GM23338 (cell line): ENCODE results near the gene WDR5B. TPM values are rescaled to one million over a fixed set of nuclear protein-coding genes. Genes with fewer than 3 reads are reported as not detected.

Source experiments
- ATAC-seq: fragments of 200-7000 bp; cut with Tn5 transposase; 3 replicates; pipeline ENCODE4 v1.9.1; 2020
- DNase-seq: peaks from one replicate; pipeline ENCODE4 v3.0.0-alpha.2; 2015; ENCODE audit warnings: low spot score
- H2AFZ ChIP-seq: fragments of 200-600 bp; sonication (generic); 2 replicates; pipeline ENCODE4 v1.8.0; 2016; ENCODE audit warnings: antibody characterized with exemption, mild to moderate bottlenecking, moderate library complexity
- H3F3A ChIP-seq: fragments of 200-600 bp; sonication (generic); replicated peaks from 2 replicates; pipeline ENCODE4 v1.8.0; 2017; ENCODE audit warnings: antibody characterized with exemption, mixed run types, low read depth
- H3K27ac ChIP-seq: fragments of 200-600 bp; sonication (generic); 2 replicates; pipeline ENCODE4 v1.6.1; 2016; ENCODE audit warnings: low read depth
- H3K27me3 ChIP-seq: fragments of 200-600 bp; sonication (generic); 2 replicates; pipeline ENCODE4 v1.8.0; 2016; ENCODE audit warnings: mild to moderate bottlenecking, mixed run types, moderate library complexity; ENCODE audit not compliant: insufficient read depth
- H3K36me3 ChIP-seq: fragments of 200-600 bp; sonication (generic); 2 replicates; pipeline ENCODE4 v1.8.0; 2016; ENCODE audit warnings: mild to moderate bottlenecking; ENCODE audit not compliant: insufficient read depth
- H3K4me1 ChIP-seq: fragments of 200-600 bp; sonication (generic); 2 replicates; pipeline ENCODE4 v1.8.0; 2016; ENCODE audit warnings: mild to moderate bottlenecking, moderate library complexity; ENCODE audit not compliant: insufficient read depth
- H3K4me2 ChIP-seq: fragments of 200-600 bp; sonication (generic); 2 replicates; pipeline ENCODE4 v1.7.1; 2017; ENCODE audit warnings: mixed run types
- H3K4me3 ChIP-seq: fragments of 200-600 bp; sonication (generic); 2 replicates; pipeline ENCODE4 v1.6.1; 2016; ENCODE audit warnings: mixed run types
- H3K79me2 ChIP-seq: fragments of 200-600 bp; sonication (generic); replicated peaks from 2 replicates; pipeline ENCODE4 v1.8.0; 2017; ENCODE audit warnings: mild to moderate bottlenecking; ENCODE audit not compliant: insufficient read depth
- H3K9me2 ChIP-seq: fragments of 200-600 bp; sonication (generic); 2 replicates; pipeline ENCODE4 v1.8.0; 2017; ENCODE audit not compliant: insufficient read depth
- H4K20me1 ChIP-seq: fragments of 200-600 bp; sonication (generic); replicated peaks from 2 replicates; pipeline ENCODE4 v1.8.0; 2017; ENCODE audit warnings: mild to moderate bottlenecking; ENCODE audit not compliant: insufficient read depth
- H3K27ac Mint-ChIP-seq: 2 replicates; pipeline ENCODE4 v1.8.0; 2020; ENCODE audit warnings: inconsistent platforms, mild to moderate bottlenecking, moderate library complexity, mixed read lengths
- H3K27me3 Mint-ChIP-seq: 3 replicates; pipeline ENCODE4 v1.8.0; 2022; ENCODE audit warnings: low read depth, mild to moderate bottlenecking, moderate library complexity, mixed read lengths, inconsistent platforms; ENCODE audit not compliant: insufficient read depth, poor library complexity
- H3K36me3 Mint-ChIP-seq: 3 replicates; pipeline ENCODE4 v1.8.0; 2021; ENCODE audit warnings: low read depth, mild to moderate bottlenecking, inconsistent platforms, moderate library complexity, mixed read lengths
- H3K4me1 Mint-ChIP-seq: 3 replicates; pipeline ENCODE4 v1.8.0; 2020; ENCODE audit warnings: mild to moderate bottlenecking, inconsistent platforms, mixed read lengths
- H3K4me3 Mint-ChIP-seq: 3 replicates; pipeline ENCODE4 v1.8.0; 2021; ENCODE audit warnings: moderate library complexity, mild to moderate bottlenecking, inconsistent platforms, mixed read lengths
- H3K9me3 Mint-ChIP-seq: 3 replicates; pipeline ENCODE4 v1.8.0; 2020; ENCODE audit warnings: moderate library complexity, mild to moderate bottlenecking, inconsistent platforms, mixed read lengths
- CREB1 ChIP-seq: fragments of 250-450 bp; sonication (Bioruptor Pico); IDR thresholded peaks from 2 replicates; pipeline ENCODE4 v1.5.0; 2020; ENCODE audit warnings: low read depth, mild to moderate bottlenecking, moderate library complexity
- EZH2 ChIP-seq: fragments of 200-600 bp; sonication (generic); IDR thresholded peaks from one replicate; pipeline ENCODE4 v1.8.0; 2017; ENCODE audit warnings: antibody characterized with exemption, mild to moderate bottlenecking, low read depth; ENCODE audit not compliant: unreplicated experiment
- NANOG ChIP-seq: IDR thresholded peaks from 2 replicates; pipeline ENCODE4 v1.6.1; 2016; ENCODE audit warnings: antibody characterized with exemption, borderline replicate concordance
- POLR2AphosphoS5 ChIP-seq: IDR thresholded peaks from 2 replicates; pipeline ENCODE4 v1.6.1; 2016; ENCODE audit warnings: antibody characterized with exemption, low read depth
- STAT1 ChIP-seq: IDR thresholded peaks from one replicate; pipeline ENCODE4 v1.6.1; 2016; ENCODE audit warnings: antibody characterized with exemption; ENCODE audit not compliant: unreplicated experiment
- ZNF331 ChIP-seq: fragments of 250-450 bp; sonication (Bioruptor Pico); IDR thresholded peaks from 2 replicates; pipeline ENCODE4 v1.5.0; 2020; ENCODE audit warnings: low read depth, mild to moderate bottlenecking, moderate library complexity
- polyA plus RNA-seq: library from polyadenylated mRNA; unstranded; fragments of >200 nt; fragmentation: Nextera tagmentation; extraction: Ambion mirVana; gene quantifications from 2 replicates; pipeline ENCODE4 v1.2.1, GENCODE V29; 2016
- total RNA-seq: library from RNA; depleted of rRNA; stranded (reverse); fragments of >200 nt; shearing (Covaris generic); gene quantifications from 2 replicates; pipeline ENCODE4 v1.2.3, GENCODE V29; 2014
- TF ChIP-seq, protein P1 (sequence below): IDR thresholded peaks from 2 replicates; pipeline ENCODE4 v1.6.1; 2016; ENCODE audit warnings: antibody characterized with exemption
- TF ChIP-seq, protein P2 (sequence below): fragments of 250-450 bp; sonication (Bioruptor Pico); IDR thresholded peaks from 2 replicates; pipeline ENCODE4 v1.5.0; 2020; ENCODE audit warnings: mild to moderate bottlenecking, moderate library complexity
- TF ChIP-seq, protein P3 (sequence below): IDR thresholded peaks from one replicate; pipeline ENCODE4 v1.6.1; 2018; ENCODE audit warnings: antibody characterized with exemption; ENCODE audit not compliant: unreplicated experiment

WDR5B gene
- total and polyA plus RNA-seq, 2 experiments from 2014 or later: 0.81 to 2.7 TPM

DNA sequence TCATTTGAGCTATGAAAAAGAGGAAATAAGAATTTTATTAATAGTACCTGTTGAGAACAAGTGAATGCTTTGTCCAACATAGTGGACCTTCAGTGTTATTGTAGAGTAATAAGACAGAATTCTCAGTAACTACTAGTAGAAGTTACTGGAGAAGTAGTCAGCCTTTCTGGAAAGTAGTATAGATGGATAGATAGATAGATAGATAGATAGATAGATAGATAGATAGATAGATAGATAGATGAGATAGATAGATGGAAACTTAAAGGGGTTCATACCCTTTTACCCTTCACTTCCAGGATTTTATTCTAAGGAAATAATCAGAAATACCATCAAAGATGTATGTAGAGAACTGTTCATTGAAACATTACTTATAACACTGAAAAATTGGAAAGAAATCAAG, 26.7 kb downstream of the WDR5B start:
- H4K20me1 ChIP-seq: no peaks in the 10 kb centered on the region
- Mint-ChIP-seq H3K4me1 (peaks cover 9% of the 10 kb centered on the region), H3K36me3 (no peaks in the 10 kb centered on the region), H3K27me3 (peaks cover 1% of the 10 kb centered on the region), H3K27ac (no peak overlapping the region), H3K9me3 (no peaks in the 10 kb centered on the region), H3K4me3 (no peak overlapping the region)
- H3K9me2 ChIP-seq: no peaks in the 10 kb centered on the region
- no peak overlapping the region for H3K27ac ChIP-seq
- DNase-seq (no peak), ATAC-seq (no peak)
- peaks cover 9% of the 10 kb centered on the region for H3K4me1 ChIP-seq
- no peak overlapping the region for H3K4me3 ChIP-seq
- peaks cover 21% of the 10 kb centered on the region for H3K79me2 ChIP-seq
- H2AFZ ChIP-seq: no peak overlapping the region
- no peak overlapping the region for H3K4me2 ChIP-seq
- TF ChIP-seq, protein P1, sequence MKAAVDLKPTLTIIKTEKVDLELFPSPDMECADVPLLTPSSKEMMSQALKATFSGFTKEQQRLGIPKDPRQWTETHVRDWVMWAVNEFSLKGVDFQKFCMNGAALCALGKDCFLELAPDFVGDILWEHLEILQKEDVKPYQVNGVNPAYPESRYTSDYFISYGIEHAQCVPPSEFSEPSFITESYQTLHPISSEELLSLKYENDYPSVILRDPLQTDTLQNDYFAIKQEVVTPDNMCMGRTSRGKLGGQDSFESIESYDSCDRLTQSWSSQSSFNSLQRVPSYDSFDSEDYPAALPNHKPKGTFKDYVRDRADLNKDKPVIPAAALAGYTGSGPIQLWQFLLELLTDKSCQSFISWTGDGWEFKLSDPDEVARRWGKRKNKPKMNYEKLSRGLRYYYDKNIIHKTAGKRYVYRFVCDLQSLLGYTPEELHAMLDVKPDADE: no peak
- TF ChIP-seq, protein P2, sequence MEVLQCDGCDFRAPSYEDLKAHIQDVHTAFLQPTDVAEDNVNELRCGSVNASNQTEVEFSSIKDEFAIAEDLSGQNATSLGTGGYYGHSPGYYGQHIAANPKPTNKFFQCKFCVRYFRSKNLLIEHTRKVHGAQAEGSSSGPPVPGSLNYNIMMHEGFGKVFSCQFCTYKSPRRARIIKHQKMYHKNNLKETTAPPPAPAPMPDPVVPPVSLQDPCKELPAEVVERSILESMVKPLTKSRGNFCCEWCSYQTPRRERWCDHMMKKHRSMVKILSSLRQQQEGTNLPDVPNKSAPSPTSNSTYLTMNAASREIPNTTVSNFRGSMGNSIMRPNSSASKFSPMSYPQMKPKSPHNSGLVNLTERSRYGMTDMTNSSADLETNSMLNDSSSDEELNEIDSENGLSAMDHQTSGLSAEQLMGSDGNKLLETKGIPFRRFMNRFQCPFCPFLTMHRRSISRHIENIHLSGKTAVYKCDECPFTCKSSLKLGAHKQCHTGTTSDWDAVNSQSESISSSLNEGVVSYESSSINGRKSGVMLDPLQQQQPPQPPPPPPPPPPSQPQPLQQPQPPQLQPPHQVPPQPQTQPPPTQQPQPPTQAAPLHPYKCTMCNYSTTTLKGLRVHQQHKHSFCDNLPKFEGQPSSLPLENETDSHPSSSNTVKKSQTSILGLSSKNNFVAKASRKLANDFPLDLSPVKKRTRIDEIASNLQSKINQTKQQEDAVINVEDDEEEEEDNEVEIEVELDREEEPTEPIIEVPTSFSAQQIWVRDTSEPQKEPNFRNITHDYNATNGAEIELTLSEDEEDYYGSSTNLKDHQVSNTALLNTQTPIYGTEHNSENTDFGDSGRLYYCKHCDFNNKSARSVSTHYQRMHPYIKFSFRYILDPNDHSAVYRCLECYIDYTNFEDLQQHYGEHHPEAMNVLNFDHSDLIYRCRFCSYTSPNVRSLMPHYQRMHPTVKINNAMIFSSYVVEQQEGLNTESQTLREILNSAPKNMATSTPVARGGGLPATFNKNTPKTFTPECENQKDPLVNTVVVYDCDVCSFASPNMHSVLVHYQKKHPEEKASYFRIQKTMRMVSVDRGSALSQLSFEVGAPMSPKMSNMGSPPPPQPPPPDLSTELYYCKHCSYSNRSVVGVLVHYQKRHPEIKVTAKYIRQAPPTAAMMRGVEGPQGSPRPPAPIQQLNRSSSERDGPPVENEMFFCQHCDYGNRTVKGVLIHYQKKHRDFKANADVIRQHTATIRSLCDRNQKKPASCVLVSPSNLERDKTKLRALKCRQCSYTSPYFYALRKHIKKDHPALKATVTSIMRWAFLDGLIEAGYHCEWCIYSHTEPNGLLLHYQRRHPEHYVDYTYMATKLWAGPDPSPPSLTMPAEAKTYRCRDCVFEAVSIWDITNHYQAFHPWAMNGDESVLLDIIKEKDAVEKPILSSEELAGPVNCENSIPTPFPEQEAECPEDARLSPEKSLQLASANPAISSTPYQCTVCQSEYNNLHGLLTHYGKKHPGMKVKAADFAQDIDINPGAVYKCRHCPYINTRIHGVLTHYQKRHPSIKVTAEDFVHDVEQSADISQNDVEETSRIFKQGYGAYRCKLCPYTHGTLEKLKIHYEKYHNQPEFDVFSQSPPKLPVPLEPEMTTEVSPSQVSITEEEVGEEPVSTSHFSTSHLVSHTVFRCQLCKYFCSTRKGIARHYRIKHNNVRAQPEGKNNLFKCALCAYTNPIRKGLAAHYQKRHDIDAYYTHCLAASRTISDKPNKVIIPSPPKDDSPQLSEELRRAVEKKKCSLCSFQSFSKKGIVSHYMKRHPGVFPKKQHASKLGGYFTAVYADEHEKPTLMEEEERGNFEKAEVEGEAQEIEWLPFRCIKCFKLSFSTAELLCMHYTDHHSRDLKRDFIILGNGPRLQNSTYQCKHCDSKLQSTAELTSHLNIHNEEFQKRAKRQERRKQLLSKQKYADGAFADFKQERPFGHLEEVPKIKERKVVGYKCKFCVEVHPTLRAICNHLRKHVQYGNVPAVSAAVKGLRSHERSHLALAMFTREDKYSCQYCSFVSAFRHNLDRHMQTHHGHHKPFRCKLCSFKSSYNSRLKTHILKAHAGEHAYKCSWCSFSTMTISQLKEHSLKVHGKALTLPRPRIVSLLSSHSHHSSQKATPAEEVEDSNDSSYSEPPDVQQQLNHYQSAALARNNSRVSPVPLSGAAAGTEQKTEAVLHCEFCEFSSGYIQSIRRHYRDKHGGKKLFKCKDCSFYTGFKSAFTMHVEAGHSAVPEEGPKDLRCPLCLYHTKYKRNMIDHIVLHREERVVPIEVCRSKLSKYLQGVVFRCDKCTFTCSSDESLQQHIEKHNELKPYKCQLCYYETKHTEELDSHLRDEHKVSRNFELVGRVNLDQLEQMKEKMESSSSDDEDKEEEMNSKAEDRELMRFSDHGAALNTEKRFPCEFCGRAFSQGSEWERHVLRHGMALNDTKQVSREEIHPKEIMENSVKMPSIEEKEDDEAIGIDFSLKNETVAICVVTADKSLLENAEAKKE: no peak
- TF ChIP-seq STAT1 (no peak), NANOG (no peak), CREB1 (CRISPR knock-in tag) (no peak), ZNF331 (CRISPR knock-in tag) (no peak), POLR2AphosphoS5 (no peak), EZH2 (no peak)
- TF ChIP-seq, protein P3, sequence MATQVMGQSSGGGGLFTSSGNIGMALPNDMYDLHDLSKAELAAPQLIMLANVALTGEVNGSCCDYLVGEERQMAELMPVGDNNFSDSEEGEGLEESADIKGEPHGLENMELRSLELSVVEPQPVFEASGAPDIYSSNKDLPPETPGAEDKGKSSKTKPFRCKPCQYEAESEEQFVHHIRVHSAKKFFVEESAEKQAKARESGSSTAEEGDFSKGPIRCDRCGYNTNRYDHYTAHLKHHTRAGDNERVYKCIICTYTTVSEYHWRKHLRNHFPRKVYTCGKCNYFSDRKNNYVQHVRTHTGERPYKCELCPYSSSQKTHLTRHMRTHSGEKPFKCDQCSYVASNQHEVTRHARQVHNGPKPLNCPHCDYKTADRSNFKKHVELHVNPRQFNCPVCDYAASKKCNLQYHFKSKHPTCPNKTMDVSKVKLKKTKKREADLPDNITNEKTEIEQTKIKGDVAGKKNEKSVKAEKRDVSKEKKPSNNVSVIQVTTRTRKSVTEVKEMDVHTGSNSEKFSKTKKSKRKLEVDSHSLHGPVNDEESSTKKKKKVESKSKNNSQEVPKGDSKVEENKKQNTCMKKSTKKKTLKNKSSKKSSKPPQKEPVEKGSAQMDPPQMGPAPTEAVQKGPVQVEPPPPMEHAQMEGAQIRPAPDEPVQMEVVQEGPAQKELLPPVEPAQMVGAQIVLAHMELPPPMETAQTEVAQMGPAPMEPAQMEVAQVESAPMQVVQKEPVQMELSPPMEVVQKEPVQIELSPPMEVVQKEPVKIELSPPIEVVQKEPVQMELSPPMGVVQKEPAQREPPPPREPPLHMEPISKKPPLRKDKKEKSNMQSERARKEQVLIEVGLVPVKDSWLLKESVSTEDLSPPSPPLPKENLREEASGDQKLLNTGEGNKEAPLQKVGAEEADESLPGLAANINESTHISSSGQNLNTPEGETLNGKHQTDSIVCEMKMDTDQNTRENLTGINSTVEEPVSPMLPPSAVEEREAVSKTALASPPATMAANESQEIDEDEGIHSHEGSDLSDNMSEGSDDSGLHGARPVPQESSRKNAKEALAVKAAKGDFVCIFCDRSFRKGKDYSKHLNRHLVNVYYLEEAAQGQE: no peak
- no peaks in the 10 kb centered on the region for H3F3A ChIP-seq
- no peaks in the 10 kb centered on the region for H3K27me3 ChIP-seq
- no peaks in the 10 kb centered on the region for H3K36me3 ChIP-seq
